22Rv1 (cell line): Measurements from ENCODE around the gene NR4A1.
A peak's percentile ranks its signal among the peaks of the same experiment; 100 is the strongest.

Experiments
- H3K27ac ChIP-seq: fragments of 450-650 bp; 2 replicates; pipeline ENCODE4 v1.5.1; 2017
- CTCF ChIP-seq: fragments of 450-650 bp; IDR thresholded peaks from 2 replicates; pipeline ENCODE4 v1.5.1; 2017; ENCODE audit warnings: mild to moderate bottlenecking
- ZFX ChIP-seq: fragments of 450-650 bp; IDR thresholded peaks from 2 replicates; pipeline ENCODE4 v1.6.1; 2017; ENCODE audit warnings: antibody characterized with exemption, borderline replicate concordance

NR4A1 gene

DNA sequence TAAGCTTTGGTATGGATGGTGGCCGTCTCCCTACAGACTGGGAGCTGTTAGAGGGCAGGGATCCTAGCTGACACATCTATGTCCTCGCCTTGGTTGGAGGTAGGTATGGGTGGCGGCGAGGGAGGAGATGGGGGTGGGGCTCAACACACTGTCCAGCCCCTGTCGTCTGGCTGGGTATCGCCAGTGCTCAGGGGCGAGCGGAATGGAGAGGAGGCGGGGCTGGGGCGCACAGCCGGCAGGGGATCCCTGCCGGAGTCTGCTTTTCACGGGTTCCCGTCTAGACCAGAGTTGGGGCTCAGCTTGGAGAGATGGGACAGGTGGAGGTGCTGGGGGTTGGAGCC lies 28.4 kb upstream of the NR4A1 start:
- H3K27ac ChIP-seq, result peak overlapping the region; percentile 99
- TF ChIP-seq CTCF (no peak), ZFX (no peak)

DNA sequence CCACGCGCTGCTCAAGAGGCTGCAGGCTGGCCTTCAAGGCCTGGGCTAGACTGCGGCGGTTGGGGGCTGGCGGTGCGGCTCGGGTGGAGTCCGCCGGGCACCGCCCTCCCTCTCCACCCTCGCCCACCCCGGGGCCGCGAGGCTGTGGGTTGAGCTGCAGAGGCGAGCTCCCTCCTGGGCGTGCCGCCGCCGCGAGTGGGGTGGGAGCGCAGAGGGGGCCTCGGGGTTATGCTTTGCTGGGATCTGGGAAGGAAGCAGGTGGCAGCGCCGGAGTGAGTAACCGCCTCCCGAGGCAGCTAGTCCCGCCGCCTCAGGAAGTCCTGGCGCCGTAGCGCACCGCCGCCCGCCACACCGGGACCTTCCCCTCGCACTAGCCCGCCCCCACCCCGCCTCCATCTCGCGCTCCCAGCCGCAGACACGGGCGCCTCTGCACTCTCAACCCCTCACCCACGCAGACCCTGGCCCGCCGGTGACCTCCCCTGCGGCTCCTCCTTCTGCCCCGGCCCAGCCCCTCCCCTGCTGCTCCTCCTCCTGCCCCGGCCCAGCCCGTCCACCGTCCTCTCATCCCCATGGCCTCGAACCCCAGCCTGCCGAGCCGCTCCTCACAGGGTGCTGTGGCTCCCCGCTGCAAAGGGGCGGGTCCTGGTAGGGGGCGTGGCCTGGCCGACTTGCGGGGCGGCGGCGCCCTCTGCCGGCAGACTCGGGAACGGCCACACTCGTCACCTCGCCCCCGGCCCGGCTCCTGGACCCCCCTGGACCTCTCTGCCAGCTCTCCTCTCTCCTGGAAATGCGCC lies 27.9 kb upstream of the NR4A1 start:
- H3K27ac ChIP-seq, result peak overlapping the region; percentile 99
- TF ChIP-seq ZFX (no peak), CTCF (peak; percentile 100)

- H3K27ac ChIP-seq, result peak overlapping the region; percentile 99
Observed at GRCh38 chr12:52023976-52024688, 27.1 kb upstream of the NR4A1 start.

DNA sequence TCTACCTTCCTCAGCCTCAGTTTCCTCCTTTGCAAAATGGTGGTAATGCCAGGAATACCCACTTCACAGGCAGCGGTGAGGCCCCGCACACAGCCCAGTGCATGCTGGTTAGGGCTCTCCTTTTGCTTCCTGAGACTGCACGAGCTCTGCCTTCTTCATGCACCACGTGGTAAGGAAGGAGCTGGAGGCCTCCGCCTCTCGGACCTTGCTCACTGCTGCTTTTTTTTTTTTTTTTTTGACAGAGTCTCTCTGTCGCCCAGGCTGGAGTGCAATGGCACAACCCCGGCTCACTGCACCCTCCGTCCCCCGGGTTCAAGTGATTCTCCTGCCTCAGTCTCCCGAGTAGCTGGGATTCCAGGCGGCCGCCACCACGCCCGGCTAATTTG lies 26.4 kb upstream of the NR4A1 start:
- no peak for TF ChIP-seq ZFX
- TF ChIP-seq CTCF, result no peak
- peak overlapping the region; percentile 99 for H3K27ac ChIP-seq

More at GRCh38 chr12:52023976-52024688, 27.1 kb upstream of the NR4A1 start:
- TF ChIP-seq CTCF (peak; percentile 82), ZFX (no peak)

- H3K27ac ChIP-seq, result peak overlapping the region; percentile 99
Observed at GRCh38 chr12:52026263-52026662, 25.0 kb upstream of the NR4A1 start.

GRCh38 chr12:52027085-52027843 lies 24.0 kb upstream of the NR4A1 start:
- no peak overlapping the region for H3K27ac ChIP-seq
- no peak for TF ChIP-seq CTCF
- TF ChIP-seq ZFX, result no peak

More at GRCh38 chr12:52026263-52026662, 25.0 kb upstream of the NR4A1 start:
- TF ChIP-seq ZFX (no peak), CTCF (no peak)

DNA sequence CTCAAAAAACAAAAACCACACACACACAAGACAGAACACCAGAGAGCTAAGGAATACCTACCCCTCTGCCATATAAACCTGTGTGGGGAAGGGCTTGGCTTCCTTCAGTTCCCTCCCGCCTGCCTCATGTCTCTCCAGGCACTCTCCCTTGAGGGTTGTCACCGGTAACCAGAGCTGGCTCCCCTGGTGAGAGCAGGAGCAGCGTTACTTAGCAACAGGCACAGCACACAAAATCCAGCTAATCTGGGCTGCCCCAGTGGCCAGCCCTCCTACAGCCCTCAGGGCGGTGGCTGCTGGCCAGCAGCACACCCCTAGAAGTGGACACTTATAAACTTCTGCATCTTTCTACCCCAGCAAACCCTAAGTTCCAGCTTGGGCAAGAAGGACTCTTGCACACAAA lies 21.6 kb upstream of the NR4A1 start:
- H3K27ac ChIP-seq, result peak overlapping the region; percentile 28; the same call in 1 of the 2 replicates
- no peak for TF ChIP-seq CTCF
- TF ChIP-seq ZFX, result no peak
